Stimulated activated CD8-positive, alpha-beta memory T cell treated with anti-CD3 and anti-CD28 coated beads, Interleukin-15, amount 100 ng/mL, for 1 hour (primary cell): ENCODE results near the gene CRX.
"Not testable (repeated sequence)": the region's sequence is repeated elsewhere in the genome, so short reads cannot be mapped to it uniquely, and the experiment has no call there.

Experiments used
- DNase-seq: peaks from one replicate; pipeline ENCODE4 v3.0.0-alpha.2; 2020; ENCODE audit warnings: low read depth

CRX gene

DNA sequence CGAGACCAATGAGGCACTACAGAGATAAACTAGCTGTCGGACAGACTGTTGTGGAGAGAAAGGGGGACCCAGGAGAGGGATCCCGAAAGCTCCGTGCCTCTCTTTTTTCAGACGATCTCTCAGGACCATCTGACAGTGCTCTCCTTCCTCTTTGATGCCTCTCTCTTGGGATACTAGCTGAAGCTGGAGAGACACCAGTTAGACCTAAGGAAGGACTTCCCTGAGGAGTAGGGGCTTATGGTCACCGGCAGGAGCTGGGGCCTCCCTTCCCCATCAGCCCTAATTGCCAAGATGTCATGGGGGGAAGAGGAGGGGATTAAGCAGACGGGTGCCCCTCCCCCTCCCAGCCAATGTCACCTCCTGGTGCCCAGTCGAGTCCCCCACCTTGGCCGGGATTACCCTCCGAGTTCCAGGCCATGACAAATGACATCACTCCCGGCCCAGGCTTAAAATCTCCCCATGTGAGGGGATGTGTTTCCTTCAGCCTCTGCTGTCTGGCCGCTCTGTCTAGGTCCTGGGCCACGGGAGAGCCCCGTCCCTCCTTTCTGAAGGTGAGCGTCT lies at the start of gene CRX:
Gene CRX, plus strand, starts transcription at position 478 of the 561 bp plus-strand sequence. CDS start 12,507 bp downstream, outside the sequence.
- no peak for DNase-seq

DNA sequence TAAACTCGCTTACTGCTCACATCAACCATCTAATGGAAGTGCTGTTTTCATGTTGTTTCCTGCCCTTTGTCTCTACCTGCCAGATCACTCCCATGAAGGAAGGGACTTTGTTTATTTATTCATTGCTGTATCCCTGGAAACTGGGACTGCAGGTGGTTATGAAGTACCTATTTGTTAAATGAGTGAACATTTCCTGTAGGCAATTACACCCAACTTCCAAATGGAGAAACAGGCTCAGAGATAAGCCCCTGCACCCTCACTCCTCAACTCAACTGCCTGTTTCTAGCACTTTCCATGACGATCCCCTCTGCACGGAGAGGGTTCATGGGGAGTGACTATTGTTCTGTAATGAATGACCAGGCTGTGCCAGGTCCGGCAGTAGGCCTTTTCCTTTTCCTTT lies 45.2 kb upstream of the CRX start:
- no peak for DNase-seq

DNA sequence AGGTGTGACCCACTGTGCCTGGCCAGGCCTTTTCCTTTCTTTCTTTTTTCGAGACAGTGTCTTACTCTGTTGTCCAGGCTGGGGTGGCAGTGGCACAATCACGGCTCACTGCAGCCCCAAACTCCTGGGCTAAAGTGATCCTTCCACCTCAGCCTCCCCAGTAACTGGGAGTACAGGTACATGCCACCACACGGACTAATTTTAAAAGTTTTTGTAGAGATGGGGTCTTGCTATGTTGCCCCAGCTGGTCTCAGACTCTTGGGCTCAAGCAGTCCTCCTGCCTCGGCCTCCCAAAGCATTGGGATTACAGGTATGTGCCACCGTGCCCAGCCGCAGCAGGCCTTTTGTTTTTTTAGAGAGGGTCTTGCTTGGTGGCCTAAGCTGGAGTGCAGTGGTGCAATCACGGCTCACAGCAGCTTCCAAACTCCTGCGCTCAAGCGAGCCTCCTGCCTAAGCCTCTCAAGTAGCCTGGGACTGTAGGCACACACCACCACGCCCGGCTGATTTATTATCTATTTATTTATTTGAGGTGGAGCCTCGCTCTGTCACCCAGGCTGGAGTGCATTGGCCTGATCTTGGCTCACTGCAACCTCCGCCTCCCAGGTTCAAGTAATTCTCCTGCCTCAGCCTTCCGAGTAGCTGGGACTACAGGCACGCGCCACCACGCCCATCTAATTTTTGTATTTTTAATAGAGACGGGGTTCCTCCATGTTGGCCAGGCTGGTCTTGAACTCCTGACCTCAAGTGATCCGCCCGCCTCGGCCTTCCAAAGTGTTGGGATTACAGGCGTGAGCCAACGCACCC lies 44.3 kb upstream of the CRX start:
- not testable (repeated sequence) for DNase-seq

DNA sequence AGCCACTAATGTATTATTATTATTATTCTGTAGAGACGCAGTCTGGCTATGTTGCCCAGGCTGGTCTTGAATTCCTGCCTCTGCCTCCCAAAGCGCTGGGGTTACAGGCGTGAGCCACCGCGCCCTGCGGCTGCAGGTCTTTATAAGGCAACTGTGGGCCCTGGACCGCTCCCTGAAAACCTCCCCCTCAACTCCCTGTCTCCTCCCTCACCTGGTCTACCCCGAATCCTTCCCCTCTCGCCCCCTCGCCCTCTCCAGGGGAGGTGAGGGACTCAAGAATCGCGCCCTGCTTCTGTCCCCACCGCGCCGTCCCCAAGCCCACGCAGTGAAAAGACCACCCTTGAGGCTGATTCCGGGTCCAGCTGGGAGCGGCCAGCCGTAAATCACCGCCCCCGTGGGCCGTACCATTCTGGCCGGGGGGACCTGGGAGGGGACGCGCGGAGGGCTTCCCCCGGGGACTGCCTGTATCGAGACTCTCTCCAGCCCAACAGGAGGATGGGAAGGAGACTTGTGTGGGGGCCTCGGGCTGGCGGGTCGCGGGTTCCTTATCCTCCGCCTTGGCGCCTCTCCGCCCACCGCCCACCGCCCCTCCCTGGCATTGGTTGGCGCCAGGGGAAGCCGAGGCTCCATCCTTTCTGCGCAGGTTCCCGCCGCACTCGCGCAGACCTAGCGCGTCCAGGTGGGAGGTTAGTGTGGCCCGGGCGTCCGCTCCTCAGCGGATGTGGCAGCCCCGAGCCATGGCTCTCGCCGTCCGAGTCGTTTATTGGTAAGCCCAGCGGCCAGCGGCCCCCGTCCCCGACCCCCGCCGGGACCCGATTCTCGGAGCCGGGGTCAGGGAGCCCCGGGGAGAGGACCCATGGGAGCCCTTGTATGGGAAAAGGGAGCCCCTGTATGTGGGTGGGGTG lies 43.4 kb upstream of the CRX start, which contains the start of gene SELENOW:
Gene SELENOW, plus strand, starts transcription at position 655 of the 905 bp plus-strand sequence. Its CDS starts 83 bp downstream, at position 738.
- peak; percentile 59 for DNase-seq

DNA sequence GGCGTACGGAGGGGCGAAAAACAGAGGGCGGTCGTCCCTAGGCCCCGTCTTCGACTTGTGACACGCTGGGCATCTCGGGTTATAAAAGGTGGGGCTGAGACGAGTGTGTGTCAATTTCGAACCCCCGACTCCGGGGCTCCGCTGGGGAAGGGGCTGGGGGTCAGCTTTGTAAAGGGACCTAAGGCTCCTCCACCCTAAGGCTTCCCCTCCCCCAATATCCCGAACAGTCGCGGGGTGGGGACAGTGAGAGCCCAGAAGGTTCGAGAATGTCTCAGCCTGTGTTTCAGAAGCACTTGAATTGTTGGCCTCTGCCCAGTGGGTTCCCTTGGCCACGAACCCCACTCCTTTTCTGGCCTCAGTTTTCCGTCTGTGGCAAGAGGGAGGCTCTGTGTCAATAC lies 42.8 kb upstream of the CRX start:
- DNase-seq: no peak

DNA sequence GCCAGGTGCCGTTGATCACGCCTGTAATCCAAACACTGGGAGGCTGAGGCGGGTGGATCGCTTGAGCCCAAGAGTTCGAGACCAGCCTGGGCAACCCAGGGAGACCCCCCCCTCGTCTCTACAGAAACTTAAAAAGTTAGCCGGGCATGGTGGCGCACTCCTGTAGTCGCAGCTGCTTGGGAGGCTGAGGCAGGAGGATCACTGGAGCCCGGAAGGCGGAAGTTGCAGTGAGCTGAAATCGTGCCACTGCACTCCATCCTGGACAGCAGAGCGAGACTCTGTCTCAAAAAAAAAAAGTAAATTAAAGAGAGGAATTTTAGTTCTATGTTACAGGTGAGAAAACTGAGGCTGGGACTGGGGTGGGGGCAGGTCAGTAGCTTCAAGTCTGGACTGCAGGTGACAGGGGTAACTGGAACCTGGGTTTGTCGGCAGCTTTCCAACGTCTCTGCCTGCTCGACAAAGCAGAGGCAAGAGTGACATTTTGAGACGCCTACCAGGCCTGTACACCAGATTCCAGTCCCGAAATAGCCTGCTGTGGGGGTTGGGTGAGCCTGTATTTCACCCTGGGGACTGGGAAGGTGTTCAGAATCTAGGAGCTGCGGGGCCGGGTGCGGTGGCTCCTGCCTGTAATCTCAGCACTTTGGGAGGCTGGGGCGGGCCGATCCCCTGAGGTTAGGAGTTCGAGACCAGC lies 42.1 kb upstream of the CRX start:
- no peak for DNase-seq

DNA sequence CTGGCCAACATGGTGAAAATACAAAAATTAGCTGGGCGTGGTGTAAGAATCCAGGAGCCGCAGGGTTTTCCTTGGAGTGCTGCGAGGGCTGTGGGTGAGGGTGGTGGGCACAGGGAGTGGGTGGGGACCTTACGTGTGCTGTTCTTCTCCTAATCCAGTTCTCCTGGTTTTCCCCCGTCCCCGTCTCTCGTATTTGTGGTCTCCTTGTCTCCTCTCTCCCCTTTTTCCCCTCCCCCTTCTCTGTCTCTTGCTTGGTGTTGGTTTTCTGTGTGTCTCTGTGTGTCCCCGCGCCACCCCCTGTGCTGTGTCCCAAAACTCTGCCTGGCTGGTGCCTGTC lies 41.6 kb upstream of the CRX start:
- no peak for DNase-seq

DNA sequence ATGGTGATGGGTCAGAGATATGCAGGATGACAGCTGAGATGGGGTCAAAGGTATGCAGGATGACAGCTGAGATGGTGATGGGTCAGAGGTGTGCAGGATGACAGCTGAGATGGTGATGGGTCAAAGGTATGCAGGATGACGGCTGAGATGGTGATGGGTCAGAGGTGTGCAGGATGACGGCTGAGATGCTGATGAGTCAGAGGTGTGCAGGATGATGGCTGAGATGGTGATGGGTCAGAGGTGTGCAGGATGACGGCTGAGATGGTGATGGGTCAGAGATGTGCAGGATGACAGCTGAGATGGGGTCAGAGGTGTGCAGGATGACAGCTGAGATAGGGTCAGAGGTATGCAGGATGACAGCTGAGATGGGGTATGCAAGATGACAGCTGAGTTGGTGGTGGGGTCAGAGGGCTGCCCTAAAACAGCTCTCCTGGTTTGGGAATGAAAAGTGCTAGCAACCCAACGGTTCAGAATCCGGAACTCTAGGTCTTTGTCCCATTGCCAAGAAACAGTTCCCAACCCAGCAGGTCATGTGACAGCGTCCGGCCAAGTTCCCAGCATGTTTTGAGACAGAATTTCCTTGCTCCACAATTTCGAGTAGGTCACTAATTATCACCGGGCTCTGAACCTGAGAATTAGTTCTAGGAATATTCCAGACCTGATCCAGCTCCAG lies 40.0 kb upstream of the CRX start:
- DNase-seq: no peak

DNA sequence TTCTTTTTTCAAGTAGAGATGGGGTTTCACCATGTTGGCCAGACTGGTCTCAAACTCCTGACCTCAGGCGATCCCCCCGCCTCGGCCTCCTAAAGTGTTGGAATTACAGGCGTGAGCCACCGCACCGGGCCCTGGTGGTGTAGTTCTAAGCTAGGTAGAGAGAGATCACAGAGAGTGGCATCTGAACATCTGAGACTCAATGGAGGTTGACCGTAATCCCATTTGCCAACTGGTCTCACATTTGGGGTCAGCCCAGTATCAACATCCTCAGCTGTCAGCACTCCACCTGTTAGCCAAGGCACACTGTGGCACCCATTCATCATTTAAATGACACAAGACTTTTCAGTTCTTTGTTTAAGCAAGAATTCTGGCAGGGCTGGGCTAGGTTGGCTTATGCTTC lies 35.2 kb upstream of the CRX start:
- no peak for DNase-seq

DNA sequence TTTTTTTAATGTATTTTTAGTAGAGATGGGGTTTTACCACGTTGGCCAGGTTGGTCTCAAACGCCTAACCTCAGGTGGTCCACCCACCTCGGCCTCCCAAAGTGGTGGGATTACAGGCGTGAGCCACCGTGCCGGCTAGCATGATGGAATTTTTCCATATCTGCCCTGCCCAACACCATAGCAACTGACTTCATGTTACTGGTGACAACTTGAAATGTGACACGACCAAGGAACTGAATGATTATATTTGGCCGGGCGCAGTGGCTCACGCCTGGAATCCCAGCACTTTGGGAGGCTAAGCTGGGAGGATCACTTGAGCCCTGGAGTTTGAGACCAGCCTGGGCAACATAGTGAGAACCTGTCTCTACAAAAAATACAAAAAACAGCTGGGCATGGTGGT lies 34.4 kb upstream of the CRX start:
- DNase-seq: not testable (repeated sequence)

DNA sequence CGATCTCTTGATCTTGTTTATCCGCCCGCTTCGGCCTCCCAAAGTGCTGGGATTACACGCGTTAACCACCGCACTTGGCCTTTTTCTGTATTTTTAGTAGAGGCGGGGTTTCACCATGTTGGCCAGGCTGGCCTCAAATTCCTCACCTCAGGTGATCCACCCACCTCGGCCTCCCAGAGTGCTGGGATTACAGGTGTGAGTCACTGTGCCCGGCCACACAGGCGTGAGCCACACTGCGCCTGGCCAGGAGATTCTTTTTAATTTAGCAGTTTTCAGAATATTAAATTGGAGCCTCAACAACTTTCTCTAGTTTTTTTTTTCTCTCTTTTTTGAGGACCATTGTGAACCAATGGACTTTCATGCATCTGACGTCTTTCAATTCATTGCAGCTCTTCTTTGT lies 31.9 kb upstream of the CRX start:
- DNase-seq: not testable (repeated sequence)

DNA sequence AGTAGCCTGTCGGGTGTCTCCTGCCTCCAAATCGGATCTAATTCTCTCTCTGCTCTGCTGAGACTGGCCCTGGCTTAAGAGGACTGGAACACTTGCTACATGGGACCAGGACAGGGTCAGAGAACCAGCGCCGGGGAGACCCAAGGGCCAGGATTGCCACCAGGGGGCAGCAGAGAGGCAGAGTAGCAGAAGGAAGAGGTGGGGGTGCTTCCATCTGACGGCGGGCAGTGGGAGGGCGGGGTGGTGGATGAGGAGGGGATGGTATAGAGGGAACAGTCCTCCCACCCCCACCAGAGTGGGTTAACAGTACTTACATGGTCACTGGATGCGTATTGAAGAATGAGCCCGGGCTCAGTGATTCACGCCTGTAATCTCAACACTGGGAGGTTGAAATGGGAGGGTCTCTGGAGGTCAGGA lies 31.3 kb upstream of the CRX start:
- DNase-seq: peak; percentile 81

DNA sequence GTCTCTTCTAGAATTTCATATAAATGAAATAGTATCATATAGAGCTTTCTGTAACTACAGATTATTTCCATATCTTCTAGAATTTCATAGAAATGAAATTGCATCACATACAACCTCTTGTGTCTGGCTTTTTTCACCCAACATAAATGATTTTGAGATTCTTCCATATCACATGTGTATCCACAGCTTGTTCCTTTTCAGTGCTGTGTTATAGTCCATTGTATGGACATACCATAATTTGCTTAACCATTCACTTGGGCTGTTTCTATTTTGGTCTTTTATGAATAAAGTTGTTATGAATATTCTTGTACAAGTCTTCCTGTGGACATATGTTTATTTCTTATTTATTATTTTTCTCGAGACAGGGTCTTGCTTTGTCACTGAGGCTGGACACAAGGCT lies 29.1 kb upstream of the CRX start:
- no peak for DNase-seq

DNA sequence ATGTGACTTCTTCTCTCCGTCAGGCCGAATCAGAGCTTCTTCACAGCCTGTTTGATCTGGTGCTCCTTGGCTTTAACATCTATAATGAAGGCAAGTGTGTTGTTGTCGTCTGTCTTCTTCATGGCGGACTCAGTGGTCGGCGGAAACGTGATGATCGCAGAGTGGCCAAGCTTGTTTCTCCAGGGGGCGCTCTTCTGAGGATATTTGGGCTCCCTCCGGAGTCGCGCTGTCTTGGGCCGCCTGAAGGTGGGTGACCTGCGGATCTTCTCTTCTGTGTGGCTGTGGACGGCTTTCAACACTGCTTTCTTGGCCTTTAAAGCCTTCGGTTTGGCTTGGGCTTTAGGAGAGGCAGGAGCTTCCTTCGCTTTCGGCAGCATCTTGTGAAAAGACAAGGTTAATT lies 27.2 kb upstream of the CRX start:
- no peak for DNase-seq

DNA sequence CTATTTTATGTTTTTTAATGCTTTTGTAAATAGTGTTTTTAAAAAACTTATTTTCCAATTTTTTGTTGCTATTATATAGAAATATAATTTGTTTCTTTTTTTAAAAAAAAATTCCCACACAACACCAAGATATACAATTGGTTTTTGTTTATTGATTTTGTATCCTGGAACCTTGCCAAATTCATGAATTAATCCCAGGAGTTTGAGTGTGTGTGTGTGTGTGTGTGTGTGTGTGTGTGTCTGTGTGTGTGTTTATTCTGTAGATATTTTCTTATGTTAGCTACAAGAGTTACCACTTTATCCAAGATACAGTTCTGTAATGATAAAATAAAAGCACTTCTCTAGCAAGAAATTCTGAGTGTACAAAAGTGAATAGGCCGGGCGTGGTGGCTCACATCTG lies 25.0 kb upstream of the CRX start:
- DNase-seq: no peak

DNA sequence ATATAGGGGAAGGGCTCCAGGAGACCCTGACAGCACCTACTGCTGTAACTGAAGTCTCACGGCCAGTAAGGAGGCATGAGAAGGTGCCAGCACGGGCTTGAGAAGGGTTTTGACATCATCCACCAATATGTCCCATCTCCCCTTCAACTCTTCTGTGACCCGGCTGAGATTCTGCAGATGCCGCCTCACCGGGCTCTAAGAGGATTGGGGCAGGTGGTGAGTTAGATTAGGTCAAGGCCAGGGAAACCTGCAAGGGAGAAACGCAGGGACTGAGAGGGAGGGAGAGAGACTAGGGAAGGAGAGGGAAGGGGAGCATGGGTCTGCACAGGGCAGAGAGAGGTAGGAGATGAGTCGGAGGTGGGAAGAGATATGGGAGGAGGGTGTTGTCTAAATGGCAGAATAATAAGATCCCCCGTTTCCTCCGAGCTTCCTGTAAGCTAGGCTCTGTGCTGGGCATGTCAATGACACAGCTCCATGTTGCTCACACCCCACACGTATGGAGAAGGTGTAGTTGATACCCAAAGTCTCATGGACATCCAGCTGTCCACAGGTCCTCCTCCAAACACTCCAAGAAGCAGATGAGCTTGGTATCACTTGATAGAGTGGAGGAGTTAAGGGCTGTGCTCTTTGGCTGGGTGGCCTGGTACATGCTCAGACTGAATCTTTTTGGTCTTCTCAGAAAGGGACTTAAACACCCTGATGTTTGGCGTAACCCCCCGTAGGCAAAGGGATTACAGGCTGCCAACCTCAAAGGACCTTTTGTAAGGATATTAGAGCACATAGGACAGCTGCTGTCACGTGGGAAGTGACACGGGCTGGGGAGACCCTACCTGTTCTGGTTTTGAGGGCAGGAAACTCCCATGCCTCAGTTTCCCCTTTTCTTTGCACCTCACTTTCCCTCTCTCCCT lies 23.5 kb upstream of the CRX start:
- no peak for DNase-seq

DNA sequence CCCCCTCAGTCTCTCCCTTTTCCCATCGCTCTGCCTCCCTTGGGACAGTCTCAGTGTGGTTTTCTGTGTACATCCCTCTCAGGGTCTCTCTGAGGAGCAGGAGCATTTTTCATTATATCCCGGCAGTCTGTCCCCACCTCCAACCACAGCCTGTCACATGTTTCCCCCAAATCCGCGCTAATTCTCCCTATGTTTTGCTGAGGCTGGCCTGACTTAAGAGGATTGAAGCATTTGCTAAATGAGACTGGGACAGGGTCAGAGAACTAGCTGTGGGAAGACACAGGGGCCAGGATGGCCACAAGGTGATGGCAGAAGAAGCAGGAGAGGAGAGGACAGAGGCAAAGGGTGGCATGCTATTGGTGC lies 22.9 kb upstream of the CRX start:
- DNase-seq: no peak

DNA sequence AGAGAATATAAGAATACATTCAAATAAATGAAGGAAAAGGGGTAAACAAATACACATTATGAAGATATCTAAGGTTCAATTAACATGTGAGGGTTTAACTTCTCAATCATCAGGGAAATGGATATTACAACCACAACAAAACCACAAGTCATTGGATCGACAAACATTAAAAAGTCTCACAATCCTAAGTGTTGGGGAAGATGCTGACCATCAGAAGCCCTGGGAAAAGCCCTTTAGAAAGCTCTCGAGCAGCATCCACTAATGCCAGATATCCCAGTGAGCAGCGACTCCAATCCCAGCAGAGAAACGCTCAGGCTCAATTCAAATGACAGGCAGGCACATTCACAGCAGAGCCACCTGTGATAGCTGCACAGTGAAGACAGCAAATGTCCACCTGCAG lies 20.5 kb upstream of the CRX start:
- DNase-seq: no peak

DNA sequence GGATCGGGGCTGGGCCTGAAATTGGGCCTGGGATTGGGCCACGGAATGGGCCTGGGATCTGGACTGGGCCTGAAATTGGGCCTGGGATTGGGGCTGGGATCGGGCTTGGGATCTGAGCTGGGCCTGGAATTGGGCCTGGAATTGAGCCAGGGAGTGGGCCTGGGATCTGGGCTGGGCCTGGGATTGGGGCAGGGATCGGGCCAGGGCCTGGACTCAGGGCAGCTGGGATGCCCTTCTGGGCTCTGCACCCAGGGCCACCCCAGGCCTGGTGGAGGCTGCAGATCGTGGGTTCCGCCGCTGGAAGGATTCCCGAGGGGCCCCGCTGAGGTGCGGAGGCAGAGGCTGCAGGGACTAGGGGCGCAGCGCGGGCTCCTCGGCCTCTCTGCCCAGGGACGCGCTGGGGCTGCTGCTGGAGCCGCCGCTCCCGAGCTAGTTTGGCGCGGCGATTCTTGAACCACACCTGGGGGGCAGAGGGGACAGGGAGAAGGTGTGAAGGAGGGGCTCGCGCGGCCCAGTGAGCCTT lies 19.2 kb upstream of the CRX start:
- no peak for DNase-seq

DNA sequence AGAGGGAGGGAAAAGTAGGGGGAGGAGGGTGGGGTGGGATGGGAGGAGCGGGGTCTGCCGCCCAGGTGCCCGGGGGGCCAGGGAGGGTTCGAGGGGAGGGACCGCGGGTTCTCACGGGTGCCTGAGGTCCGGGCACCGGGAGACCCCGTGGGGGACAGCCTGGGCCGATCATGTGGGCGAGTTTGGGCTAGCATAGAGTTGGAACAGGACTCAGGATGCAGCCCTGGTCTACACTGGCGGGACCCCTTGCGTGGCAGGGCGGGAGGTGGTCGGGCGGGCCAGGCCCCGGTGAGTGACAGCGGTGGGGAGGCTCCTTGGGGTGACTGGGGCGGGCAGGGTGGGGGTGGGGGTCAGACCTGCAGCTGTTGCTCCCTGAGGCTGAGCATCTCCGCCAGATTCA lies 18.6 kb upstream of the CRX start:
- DNase-seq: not testable (repeated sequence)
